HG03175 (cell line): Measurements from ENCODE around the gene YWHAQ.
"Not testable (repeated sequence)": the region's sequence is repeated elsewhere in the genome, so short reads cannot be mapped to it uniquely, and the experiment has no call there.

Experiments
- ATAC-seq: cut with Tn5 transposase; IDR thresholded peaks from one replicate; pipeline ENCODE4 v1.9.1; 2021; ENCODE audit warnings: mild to moderate bottlenecking, moderate library complexity; ENCODE audit not compliant: unreplicated experiment

Gene YWHAQ

DNA sequence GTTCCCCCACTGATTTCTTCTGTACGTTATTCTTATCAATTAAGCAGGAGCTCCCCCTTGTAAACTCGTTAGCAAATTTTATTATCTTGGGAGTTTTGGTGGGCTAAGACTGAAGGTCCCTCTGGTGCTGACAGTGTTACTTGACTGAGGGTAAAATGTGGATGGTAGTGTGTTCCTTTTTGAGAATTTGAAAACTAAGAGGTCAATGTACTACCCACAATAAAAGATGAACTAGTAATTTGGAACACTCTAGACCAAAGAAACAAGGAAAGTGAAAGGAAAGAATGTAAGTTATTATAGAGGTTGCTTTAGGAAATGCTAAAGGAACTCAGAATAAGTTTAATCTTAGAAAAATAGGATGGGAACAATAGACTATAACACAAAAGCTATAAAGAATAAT, 35.1 kb downstream of the YWHAQ start:
- no peak for ATAC-seq

DNA sequence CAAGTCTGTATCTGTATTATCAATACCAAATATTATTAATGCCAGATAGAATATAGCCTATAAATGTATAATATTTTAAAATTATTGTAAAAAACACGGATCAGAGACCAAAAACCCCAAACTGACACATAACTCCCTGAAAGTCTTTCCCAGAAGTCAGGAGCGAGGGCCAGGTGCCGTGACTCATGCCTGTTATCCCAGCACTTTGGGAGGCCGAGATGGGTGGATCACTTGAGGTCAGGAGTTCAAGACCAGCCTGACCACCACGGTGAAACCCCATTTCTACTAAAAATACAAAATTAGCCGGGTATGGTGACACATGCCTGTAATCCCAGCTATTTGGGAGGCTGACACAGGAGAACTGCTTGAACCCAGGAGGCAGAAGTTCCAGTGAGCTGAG, 35.5 kb downstream of the YWHAQ start:
- ATAC-seq, result not testable (repeated sequence)

DNA sequence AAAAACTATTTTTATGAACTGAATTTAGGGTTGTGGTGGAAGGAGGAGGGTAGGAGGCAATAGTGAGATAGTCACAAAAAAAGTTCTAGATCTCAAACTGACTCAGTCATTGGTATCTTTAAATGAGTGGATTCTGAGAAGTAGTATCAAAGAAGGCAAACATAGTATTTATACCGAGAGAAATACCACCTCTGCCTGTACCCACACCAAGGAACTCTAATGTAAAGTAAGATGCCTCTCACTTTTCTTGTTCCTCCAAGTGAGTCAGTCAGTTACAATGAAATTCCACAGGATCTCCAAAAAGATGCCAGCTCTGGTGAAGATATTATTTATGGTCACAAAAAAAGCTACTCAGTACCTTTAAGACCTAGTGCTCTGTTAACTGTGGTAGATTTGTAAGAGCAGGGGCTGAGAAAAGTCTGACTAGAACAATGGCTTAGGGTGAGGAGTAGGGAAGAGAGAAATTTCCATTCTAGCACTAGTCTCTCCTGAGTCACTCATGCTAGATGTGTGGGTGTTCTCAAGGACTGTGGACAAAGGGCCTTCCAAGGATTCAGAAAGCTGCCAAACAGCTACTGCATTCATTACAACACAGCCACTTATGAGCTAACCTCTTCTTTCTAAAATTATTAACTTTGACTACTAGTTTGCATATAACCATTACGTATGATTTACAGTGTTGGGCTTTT, 36.3 kb downstream of the YWHAQ start:
- no peak for ATAC-seq

DNA sequence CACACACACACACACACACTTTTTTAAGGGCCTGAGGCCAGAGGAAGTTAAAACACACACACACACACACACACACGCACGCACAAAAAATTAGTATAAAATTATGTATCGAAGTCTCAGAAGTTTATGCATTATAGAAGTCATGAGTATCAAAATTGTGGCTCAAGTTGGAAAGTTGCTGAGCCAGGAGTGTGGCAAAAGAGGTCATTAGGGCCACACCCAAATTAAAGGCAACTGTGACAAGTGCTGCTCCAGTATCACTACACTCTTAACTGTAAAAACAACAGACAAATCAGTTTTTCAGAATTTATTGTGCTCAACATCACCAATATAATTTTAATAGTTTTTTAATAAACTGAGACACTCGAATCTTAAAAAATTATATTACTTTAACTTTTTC, 36.9 kb downstream of the YWHAQ start:
- no peak for ATAC-seq

DNA sequence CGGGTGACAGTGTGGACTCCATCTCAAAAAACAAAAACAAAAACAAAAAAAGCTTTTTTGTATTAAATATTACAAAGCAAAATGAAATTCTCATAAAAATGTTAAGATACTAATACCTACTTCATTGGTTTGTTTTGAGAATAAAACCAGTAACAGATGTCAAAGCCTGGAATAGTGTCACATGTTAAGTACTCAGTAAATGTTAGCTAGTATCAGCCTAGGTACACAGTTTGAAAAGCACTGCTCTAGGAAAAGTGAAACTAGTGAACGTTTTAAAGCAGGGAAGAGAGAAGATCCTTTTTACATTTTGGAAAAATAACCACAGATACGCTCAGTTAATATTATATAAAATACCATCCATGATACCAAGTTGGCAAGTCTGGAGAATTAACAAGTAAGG, 38.1 kb downstream of the YWHAQ start:
- no peak for ATAC-seq

DNA sequence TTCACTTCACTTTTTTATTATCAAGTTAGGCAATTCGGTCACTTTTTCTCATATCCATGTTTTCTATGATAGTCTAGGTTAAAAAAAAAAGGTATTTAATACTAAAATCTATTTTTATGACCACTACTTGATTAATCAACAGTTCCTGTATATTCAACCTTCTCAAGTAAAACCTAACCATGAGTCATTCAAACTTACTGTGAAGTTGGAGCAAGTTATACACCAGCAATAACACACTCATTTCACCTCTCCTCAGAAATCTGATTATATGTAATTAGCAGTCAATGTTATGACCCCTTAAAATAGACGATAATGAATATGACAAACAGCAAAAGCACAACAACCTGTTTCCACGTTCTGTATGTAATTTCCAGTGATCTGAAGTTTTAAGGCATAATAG, 40.2 kb downstream of the YWHAQ start:
- no peak for ATAC-seq

DNA sequence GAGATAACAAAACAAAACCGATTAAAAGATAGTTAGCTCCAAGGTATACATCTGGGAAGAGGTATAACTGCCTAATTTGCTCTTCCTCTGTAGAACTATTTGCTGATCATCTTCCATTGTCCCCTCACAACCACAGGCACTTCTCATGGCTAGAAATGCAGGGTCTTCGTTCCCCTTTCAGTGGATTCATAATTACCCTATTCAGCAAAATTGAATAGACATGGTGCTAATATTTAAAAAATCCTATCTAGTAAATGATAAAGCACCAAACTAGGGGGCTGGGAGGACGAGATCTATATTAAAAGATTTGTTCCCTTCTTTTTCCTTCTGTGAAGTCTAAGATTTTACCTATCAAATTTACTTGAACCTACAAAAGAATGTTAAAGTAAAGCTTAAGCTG, 44.3 kb downstream of the YWHAQ start:
- no peak for ATAC-seq

DNA sequence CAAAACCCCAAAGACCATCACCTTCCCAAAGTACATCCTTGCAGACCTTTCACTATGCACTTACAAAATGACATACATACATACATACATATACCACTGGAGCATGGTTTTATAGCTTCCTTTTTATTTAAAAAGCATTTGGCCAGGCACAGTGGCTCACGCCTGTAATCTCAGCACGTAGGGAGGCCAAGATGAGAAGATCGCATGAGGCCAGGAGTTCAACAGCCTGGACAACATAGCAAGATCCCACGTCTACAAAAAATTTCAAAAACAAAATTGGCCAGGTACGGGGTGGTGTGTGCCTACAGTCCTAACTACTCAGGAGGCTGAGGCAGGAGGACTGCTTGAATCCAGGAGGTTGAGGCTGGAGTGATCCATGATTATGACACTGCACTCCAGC, 45.3 kb downstream of the YWHAQ start:
- ATAC-seq, result no peak

DNA sequence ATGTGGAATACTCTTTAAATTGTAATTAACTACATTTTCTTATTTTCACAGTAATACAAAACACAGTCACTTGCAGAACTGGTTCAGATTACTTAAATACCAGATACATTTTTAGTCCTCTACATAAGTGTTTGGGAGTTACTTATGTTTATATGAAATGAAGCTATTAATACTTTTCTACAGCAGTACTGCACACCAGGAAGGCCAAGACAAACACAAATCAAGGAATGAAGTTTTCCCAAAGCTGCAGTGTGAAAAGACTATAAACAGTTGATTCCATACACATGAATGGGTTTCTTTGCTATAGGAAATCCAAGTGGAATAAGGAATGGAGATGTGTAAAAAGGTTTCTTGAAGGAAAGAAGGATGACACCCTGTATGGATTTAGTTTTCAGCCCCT, 45.9 kb downstream of the YWHAQ start:
- ATAC-seq, result not testable (repeated sequence)

DNA sequence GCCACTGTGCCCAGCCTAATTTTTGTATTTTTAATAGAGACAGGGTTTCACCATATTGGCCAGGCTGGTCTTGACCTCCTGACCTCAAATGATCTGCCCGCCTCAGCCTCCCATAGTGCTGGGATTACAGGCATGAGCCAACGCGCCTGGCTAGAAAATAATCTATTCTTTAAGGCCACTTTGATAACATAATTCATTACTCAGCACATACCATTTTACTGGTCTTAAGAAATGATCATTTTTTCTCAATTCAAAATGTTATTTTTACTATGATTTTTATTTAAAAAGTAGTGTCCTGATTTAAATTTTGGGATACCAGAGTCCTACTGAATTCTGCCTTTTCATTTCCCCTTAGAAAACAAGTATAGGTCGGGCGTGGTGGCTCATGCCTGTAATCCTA, 48.2 kb downstream of the YWHAQ start:
- no peak for ATAC-seq

DNA sequence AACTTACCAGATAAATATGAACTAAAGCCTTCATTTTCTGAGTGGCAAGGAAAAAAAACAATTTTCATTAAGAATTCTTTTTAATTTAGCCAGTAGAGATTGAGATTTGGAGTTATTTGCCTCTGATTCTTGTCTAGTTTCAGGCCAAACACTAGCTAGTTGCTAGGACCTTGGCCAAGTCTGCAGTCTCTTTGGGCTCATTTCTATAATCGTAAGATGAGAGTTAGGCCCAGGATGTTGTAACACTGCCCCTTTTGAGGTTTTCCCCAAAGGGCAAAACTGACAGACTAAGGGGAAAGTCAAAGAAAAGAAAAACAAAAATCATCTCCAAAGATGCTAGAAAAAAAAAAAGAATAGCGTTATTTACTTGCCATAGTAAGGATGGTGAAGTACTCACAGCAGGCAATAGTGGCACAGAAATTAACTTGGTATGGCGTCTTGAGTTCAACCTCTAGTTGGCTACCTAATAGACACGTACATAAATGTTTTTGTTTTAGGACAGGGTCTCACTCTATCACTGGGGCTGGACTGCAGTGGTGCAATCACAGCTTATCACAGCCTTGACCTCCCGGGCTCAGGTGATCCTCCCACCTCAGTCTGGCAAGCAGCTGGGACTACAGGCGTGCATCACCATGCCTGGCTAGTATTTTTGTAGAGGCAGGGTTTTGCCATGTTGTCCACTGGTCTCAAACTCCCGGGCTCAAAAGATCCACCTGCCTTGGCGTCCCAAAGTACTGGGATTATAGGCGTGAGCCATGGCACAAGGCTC, 52.1 kb downstream of the YWHAQ start:
- no peak for ATAC-seq

DNA sequence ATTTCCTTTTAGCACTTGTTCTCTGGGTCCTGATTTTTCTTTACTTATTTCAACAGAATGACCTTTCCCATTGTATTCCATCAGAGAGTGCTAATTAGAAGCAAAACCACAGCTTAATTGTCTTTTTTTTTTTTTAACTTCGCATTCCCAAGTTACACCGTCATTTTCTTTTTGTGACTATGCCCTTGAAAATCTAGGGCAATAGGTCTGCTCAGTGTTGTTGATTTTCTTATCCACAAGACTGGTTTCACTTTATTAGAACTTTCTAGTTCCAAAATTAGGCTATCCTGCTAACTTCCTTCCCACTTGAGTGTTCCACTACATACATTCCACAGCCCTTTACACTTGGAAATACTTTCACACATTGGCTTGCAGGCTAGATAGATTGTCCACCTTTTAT, 56.5 kb downstream of the YWHAQ start:
- ATAC-seq, result no peak

DNA sequence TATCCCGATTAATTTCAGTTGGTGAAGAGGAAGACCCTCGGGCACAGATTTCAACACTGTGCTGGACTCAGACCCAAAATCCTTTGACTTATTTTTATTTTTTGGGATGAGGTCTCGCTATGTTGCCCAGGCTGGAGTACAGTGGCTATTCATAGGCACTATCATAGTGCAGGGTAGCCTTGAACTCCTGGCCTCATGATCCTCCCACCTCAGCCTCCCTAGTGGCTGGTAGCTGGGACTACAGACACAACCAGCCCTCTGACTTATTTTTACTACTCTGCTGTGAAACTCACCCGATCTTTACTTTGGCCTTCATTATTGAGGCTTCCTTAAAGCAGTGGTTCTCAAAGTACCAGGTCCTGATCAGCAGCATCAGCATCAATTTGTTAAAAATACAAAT, 57.0 kb downstream of the YWHAQ start:
- no peak for ATAC-seq

DNA sequence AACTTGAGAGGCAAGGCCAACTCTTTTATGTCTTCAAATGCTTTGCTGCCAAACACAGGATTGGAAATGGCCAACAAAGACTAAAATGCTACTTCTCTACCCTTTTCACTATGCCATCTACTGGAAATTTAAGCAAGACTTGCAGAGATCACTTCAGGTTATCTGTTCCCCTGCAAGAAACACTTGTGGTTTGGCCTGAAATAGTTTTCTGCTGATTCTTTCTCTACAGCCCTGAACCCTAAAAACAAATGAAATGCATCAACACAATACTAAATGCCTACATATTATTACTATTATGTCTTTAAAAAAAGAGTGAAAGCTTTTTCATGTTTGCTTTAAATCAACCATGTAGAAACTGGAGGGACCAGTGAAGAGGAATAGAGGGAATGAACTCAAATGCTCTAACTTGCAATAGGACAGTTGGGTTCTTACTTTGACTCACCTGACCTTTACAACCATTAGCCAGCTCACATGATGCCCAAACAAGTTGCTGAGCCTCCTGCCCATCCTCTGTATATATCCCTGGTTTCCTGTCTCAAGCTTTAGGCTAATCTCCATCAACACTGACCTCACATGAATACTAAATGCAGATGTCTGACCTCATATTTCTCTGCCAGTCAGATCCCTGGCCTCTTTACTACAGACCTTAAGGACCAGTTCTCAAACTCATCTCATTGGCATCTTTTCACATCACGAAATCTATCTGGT, 57.6 kb downstream of the YWHAQ start:
- no peak for ATAC-seq

DNA sequence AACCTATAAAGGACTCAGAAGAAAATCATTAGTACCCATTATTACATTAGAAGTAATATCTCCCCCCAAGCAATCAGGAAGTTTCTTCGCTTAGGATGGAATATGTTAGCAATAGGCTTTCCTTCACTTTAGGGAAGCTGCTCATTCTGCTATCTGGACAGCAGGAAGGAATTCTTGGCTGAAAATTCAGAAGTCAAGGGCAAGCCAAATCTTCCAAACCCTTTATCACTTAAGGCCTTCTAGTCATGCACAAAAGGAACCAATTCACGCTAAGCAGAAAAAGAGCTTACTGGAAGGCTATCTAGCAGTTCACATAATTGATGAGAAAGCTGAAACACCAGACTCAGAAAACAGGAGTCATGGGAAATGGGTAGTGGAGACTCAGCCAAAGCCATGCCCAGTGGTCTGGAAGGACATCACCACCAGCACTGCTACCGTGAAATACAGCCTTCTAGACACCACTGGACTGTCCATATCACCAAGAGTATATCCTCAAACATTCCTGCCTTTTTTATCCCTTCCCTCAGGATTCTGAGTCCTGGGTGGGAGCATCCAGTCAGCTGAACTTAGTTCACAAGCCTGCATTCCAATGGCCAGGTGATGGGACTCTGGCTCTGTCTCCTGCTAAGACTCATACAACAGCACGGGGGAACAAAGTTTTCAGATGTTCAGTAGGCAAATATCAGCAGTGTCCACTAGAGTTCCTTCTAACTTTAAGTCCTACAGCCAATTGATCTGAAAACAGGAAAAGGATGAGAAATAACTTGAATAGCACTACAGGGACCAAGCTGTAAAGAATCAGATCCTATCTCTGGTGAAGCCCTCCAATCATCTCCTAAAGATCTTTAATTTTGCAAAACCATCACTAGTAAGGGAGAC, 60.4 kb downstream of the YWHAQ start:
- ATAC-seq, result no peak

DNA sequence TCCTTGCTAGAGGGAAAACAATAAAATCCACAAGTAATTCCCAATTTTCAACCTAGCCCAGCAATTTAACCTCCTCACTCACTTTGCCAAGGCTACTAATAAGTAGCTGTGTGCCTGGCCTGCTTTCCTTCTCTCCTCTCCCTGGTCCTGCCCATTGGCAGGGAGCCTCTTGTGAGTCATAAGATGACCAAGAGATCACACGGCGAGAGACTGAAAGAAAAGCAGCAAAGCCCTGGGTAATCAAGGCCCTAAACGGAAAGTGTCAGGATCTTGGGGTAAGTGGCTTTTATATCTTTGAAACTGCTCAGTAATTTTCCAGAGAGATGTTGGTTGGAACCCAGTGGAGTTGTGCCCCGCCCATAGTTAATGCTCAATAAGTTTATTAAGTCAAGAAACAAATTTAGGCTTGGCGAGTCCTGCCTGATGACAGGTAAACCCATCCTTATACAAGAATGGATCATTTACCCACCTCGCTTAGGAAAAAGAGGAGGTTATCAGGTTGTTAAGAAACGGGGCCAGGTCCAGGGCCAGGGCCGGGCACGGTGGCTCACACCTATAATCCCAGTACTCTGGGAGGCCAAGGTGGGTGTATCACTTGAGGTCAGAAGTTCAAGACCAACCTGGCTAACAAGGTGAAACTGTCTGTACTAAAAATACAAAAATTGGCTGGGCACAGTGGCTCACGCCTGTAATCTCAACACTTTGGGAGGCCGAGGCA, 65.2 kb downstream of the YWHAQ start:
- ATAC-seq, result no peak

DNA sequence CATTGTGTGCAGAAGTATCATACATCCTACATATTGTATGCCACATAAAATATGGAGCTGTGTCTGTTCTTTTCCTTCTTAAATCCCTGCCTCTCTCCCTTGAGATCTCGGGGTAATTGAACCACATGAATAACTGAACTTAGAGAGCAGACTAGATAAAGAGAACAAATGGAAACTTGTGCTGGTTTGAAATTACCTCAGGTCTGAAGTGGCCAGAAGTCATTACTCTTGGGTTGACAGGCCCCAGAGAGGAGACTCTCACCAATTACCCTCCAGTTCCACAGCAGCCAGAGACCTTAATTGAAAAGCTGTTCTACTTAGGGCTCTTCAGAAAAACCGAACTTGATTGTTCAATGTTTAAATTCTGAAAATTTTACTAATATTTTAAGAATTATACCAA, 70.2 kb downstream of the YWHAQ start:
- no peak for ATAC-seq

DNA sequence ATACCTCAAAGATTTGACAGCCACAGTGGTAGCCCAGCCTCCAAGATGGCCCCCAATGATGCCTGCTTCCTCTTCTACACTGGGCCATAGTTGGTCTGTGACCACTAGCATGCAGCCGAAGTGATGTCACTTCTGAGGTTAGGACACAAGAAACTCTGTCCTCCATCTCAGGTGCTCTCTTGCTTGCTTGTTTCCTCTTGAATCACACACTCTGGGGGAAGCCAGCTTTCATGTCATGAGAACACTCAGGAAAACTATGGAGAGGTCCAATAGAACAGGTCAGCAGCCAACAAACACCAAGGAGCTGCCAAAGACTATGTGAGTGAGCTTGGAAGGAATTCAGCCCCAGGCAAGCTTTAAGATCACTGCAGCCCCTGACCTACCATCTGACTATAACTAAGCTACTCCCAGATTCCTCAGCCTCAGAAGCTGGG, 71.8 kb downstream of the YWHAQ start:
- no peak for ATAC-seq

DNA sequence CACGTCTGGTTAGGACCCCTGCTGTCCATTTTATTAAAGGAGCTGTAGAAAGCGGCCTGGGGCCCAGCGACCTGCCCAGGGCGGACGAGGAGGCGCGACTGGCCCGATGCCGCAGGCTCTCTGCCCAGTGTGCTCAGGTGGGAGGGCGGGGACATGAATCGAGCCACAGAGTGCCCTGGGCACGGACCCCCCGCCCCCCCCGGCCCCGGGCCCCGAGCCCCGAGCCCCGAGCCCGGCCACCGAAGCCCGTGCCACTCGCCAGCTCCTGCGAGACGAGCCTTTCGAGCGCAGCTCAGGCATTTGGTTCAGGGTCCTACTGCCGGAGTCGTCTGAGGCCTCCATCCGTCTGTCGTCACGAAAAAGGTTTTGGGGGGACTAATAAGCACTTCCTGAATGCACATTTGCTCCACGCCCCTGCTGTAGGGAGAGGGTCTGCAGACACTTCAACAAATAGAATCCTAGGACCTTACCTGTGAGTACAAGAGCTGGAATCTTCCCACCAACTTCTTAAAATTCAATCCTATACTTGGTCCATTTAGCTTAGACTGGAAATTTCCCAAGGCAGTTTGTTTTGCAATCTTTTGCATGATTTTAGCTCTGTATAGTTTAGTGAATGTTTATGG, 74.6 kb downstream of the YWHAQ start:
- peak; percentile 32 for ATAC-seq
